HepG2 (cell line): Measurements from ENCODE around the gene SMLR1. TPM values are rescaled to one million over a fixed set of nuclear protein-coding genes. Genes with fewer than 3 reads are reported as not detected.
A peak's percentile ranks its signal among the peaks of the same experiment; 100 is the strongest.

Experiments used
- ASH2L ChIP-seq: fragments of 300-600, 200-600 bp; sonication (generic); IDR thresholded peaks from 2 replicates; pipeline ENCODE4 v1.7.0; 2017; ENCODE audit warnings: low read depth, mild to moderate bottlenecking, moderate library complexity, mixed read lengths, low read length; ENCODE audit not compliant: insufficient read length
- CCDC6 ChIP-seq: sonication (generic); formaldehyde crosslinking; IDR thresholded peaks from 2 replicates; pipeline ENCODE4 v1.8.1; 2022; ENCODE audit warnings: mild to moderate bottlenecking, missing genetic modification reagents, moderate library complexity
- EHMT2 ChIP-seq: fragments of 200-600 bp; sonication (generic); IDR thresholded peaks from 2 replicates; pipeline ENCODE4 v1.7.0; 2017; ENCODE audit warnings: antibody characterized with exemption, low read depth, low read length, borderline replicate concordance
- FOXA3 ChIP-seq: IDR thresholded peaks from 2 replicates; pipeline ENCODE4 v1.6.1; 2016; ENCODE audit warnings: missing genetic modification reagents, missing compliant biosample characterization
- MED8 ChIP-seq: sonication (generic); formaldehyde crosslinking; IDR thresholded peaks from 2 replicates; pipeline ENCODE4 v1.8.1; 2023; ENCODE audit warnings: mild to moderate bottlenecking, missing genetic modification reagents; ENCODE audit not compliant: insufficient replicate concordance
- MXD4 ChIP-seq: IDR thresholded peaks from 2 replicates; pipeline ENCODE4 v1.6.1; 2016; ENCODE audit warnings: mild to moderate bottlenecking, missing biosample characterization, missing genetic modification reagents
- NRL ChIP-seq: sonication (generic); formaldehyde crosslinking; IDR thresholded peaks from 2 replicates; pipeline ENCODE4 v1.5.0; 2020; ENCODE audit warnings: missing genetic modification reagents, mild to moderate bottlenecking, moderate library complexity, borderline replicate concordance
- RFX3 ChIP-seq: IDR thresholded peaks from 2 replicates; pipeline ENCODE4 v1.6.1; 2016; ENCODE audit warnings: missing biosample characterization, missing genetic modification reagents
- TBX3 ChIP-seq: fragments of 450-650 bp; IDR thresholded peaks from 2 replicates; pipeline ENCODE4 v1.6.1; 2017; ENCODE audit warnings: antibody characterized with exemption, mild to moderate bottlenecking, inconsistent platforms, borderline replicate concordance
- THAP7 ChIP-seq: sonication (generic); formaldehyde crosslinking; IDR thresholded peaks from 2 replicates; pipeline ENCODE4 v1.8.1; 2023; ENCODE audit warnings: mild to moderate bottlenecking, missing genetic modification reagents
- ZFP1 ChIP-seq: IDR thresholded peaks from 2 replicates; pipeline ENCODE4 v1.6.1; 2016
- ZFP62 ChIP-seq: sonication (generic); formaldehyde crosslinking; IDR thresholded peaks from 2 replicates; pipeline ENCODE4 v1.4.0; 2020; ENCODE audit warnings: missing genetic modification reagents
- ZMYM4 ChIP-seq: sonication (generic); formaldehyde crosslinking; IDR thresholded peaks from 2 replicates; pipeline ENCODE4 v1.8.1; 2023; ENCODE audit warnings: mild to moderate bottlenecking, missing genetic modification reagents
- ZNF3 ChIP-seq: IDR thresholded peaks from 2 replicates; pipeline ENCODE4 v1.7.0; 2017; ENCODE audit warnings: inconsistent platforms
- ZNF441 ChIP-seq: sonication (generic); formaldehyde crosslinking; IDR thresholded peaks from 2 replicates; pipeline ENCODE4 v1.7.0; 2021; ENCODE audit warnings: missing genetic modification reagents, borderline replicate concordance
- ZNF614 ChIP-seq: IDR thresholded peaks from 2 replicates; pipeline ENCODE4 v1.6.1; 2018; ENCODE audit warnings: missing biosample characterization, missing genetic modification reagents, inconsistent platforms, borderline replicate concordance
- ZNF687 ChIP-seq: sonication (generic); formaldehyde crosslinking; IDR thresholded peaks from 2 replicates; pipeline ENCODE4 v1.5.1; 2020; ENCODE audit warnings: mild to moderate bottlenecking, missing genetic modification reagents, moderate library complexity
- ZNF747 ChIP-seq: sonication (generic); formaldehyde crosslinking; IDR thresholded peaks from 2 replicates; pipeline ENCODE4 v1.8.1; 2023; ENCODE audit warnings: missing genetic modification reagents, mild to moderate bottlenecking, borderline replicate concordance
- ZNF770 ChIP-seq: sonication (generic); formaldehyde crosslinking; IDR thresholded peaks from 2 replicates; pipeline ENCODE4 v1.5.0; 2020; ENCODE audit warnings: mild to moderate bottlenecking, missing genetic modification reagents
- ZNF800 ChIP-seq: sonication (generic); formaldehyde crosslinking; IDR thresholded peaks from 2 replicates; pipeline ENCODE4 v1.4.0; 2020; ENCODE audit warnings: missing genetic modification reagents
- polyA plus RNA-seq, 8 experiments: library from polyadenylated mRNA; depleted of rRNA in 3 of 8; stranded (reverse) in 7 of 8; unstranded in 1 of 8; fragments of >200 nt; fragmentation: Illumina TruSeq in 4 of 8; extraction: Trizol in 4 of 8; gene quantifications; 2 replicates each; pipeline versions ENCODE4 v1.2.1 to v1.2.3, GENCODE V29; 2011 to 2016; ENCODE audit warnings: low read depth in 4 of 8, missing spikeins in 1 of 8, mixed read lengths in 1 of 8; ENCODE audit not compliant: insufficient read depth in 1 of 8
- total RNA-seq, 5 experiments: library from RNA; depleted of rRNA; stranded (reverse); fragments of >200 nt; fragmentation: Illumina TruSeq; extraction: Trizol; gene quantifications; 2 replicates each; pipeline ENCODE4 v1.2.3, GENCODE V29; 2016; ENCODE audit warnings: low read depth in 1 of 5

Gene SMLR1
- total and polyA plus RNA-seq, 2 of the 13 experiments (the other 11 are each of a cell fraction or from before 2014, with no cell fraction given), result 41.8 to 104 TPM

- TF ChIP-seq ZNF614 (peak; percentile 96), ZNF687 (CRISPR knock-in tag) (no peak), ZNF800 (CRISPR knock-in tag) (peak; percentile 89), ZNF770 (CRISPR knock-in tag) (0 out of 2 replicates have a peak, but pooled peaks have one; percentile 51), FOXA3 (CRISPR knock-in tag) (peak; percentile 100), ASH2L (peak; percentile 96), THAP7 (CRISPR knock-in tag) (no peak), CCDC6 (peak; percentile 76), TBX3 (peak; percentile 93), ZFP62 (CRISPR knock-in tag) (no peak), MED8 (CRISPR knock-in tag) (peak; percentile 91), EHMT2 (peak; percentile 60; the same call in 1 of the 2 replicates), MXD4 (CRISPR knock-in tag) (peak; percentile 84), ZNF3 (0 out of 2 replicates have a peak, but pooled peaks have one; percentile 60), NRL (no peak), ZNF747 (CRISPR knock-in tag) (peak; percentile 78; the same call in 1 of the 2 replicates), RFX3 (CRISPR knock-in tag) (0 out of 2 replicates have a peak, but pooled peaks have one; percentile 48), ZMYM4 (peak; percentile 96), ZFP1 (peak; percentile 95), ZNF441 (no peak; the same call in none of the 2 replicates)
Measured at GRCh38 chr6:130863415-130864230, 36.4 kb downstream of the SMLR1 start (continued).
